ENCODE measurements around the gene HECW1.

GRCh38 chr7:43520201-43520600 lies 407.8 kb downstream of the HECW1 start:
- TF ChIP-seq, protein P1, sequence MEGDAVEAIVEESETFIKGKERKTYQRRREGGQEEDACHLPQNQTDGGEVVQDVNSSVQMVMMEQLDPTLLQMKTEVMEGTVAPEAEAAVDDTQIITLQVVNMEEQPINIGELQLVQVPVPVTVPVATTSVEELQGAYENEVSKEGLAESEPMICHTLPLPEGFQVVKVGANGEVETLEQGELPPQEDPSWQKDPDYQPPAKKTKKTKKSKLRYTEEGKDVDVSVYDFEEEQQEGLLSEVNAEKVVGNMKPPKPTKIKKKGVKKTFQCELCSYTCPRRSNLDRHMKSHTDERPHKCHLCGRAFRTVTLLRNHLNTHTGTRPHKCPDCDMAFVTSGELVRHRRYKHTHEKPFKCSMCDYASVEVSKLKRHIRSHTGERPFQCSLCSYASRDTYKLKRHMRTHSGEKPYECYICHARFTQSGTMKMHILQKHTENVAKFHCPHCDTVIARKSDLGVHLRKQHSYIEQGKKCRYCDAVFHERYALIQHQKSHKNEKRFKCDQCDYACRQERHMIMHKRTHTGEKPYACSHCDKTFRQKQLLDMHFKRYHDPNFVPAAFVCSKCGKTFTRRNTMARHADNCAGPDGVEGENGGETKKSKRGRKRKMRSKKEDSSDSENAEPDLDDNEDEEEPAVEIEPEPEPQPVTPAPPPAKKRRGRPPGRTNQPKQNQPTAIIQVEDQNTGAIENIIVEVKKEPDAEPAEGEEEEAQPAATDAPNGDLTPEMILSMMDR (conservative IDR thresholded peaks at IDR 0.05 in 1 of 2, IDR thresholded peaks at IDR 0.05 in 1 of 2; ENCODE audit: extremely low read depth in 1 of 2, insufficient read depth in 1 of 2, low read depth in 1 of 2, low read length in 2 of 2) = no peak
- no peak for TF ChIP-seq EZH2 (IDR thresholded peaks at IDR 0.05; ENCODE audit: borderline replicate concordance, low read length)

All from mammary epithelial cell (primary cell).